ENCODE data around the gene NCAN.

The NCAN gene

DNA sequence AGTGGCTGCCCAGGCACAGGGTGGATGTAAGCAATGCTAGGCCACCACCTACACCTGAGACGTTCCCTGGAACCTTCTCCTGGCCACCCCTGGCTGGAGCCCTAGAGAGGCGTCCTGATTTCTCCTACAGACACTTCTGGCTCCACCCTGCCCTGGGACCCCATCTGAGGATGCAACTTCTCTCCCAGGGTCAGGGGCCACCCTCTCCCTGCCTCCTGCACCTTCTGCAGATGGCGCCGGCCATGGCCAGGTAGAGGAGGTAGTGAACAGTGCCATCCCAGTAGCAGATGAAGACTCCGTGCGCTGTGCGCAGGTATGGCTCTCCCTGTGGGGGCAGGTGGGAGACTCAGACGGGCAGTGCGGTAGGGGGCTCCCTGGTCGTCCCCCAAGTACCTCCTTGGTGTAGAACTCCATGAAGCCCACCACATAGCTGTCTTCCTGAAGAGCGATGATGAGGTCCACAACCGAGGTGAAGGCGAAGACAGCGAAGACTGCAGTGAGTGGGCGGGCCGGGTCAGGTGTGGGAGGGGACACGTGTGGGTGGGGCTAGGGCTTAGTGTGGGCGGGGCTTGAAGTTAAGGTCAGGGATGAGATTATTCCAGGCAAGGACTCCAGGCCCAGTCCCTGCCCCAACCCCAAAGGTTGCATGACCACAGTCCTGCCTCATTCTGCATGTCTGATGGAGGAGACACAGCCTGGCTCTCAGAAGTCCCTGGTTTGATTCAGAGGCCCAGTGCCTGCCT is 58.4 kb downstream of the NCAN start:
- no peak for DNase-seq (ENCODE audit: low read depth)
- no peak overlapping the region for H3K4me3 ChIP-seq (replicated peaks; ENCODE audit: low read depth, low read length)
- TF ChIP-seq CTCF (IDR thresholded peaks at IDR 0.05; ENCODE audit: low read length, missing control alignments): no peak

- TF ChIP-seq CTCF (IDR thresholded peaks at IDR 0.05; ENCODE audit: low read length, missing control alignments): no peak
- no peak overlapping the region for H3K4me3 ChIP-seq (replicated peaks; ENCODE audit: low read depth, low read length)
- DNase-seq (ENCODE audit: low read depth): no peak
These were observed 59.2 kb downstream of the NCAN start for GRCh38 chr19:19270749-19271571.

GRCh38 chr19:19271828-19272599 is 60.3 kb downstream of the NCAN start:
- no peak for TF ChIP-seq CTCF (IDR thresholded peaks at IDR 0.05; ENCODE audit: low read length, missing control alignments)
- no peak for DNase-seq (ENCODE audit: low read depth)
- H3K4me3 ChIP-seq (replicated peaks; ENCODE audit: low read depth, low read length): no peak overlapping the region

GRCh38 chr19:19274146-19274545 is 62.4 kb downstream of the NCAN start:
- DNase-seq (ENCODE audit: low read depth): no peak
- H3K4me3 ChIP-seq (replicated peaks; ENCODE audit: low read depth, low read length): no peak overlapping the region
- TF ChIP-seq CTCF (IDR thresholded peaks at IDR 0.05; ENCODE audit: low read length, missing control alignments): no peak

GRCh38 chr19:19274716-19275565 is 63.2 kb downstream of the NCAN start:
- no peak for TF ChIP-seq CTCF (IDR thresholded peaks at IDR 0.05; ENCODE audit: low read length, missing control alignments)
- no peak overlapping the region for H3K4me3 ChIP-seq (replicated peaks; ENCODE audit: low read depth, low read length)
- DNase-seq (ENCODE audit: low read depth): no peak

- DNase-seq (ENCODE audit: low read depth): peak; percentile 80
- no peak for TF ChIP-seq CTCF (IDR thresholded peaks at IDR 0.05; ENCODE audit: low read length, missing control alignments)
- no peak overlapping the region for H3K4me3 ChIP-seq (replicated peaks; ENCODE audit: low read depth, low read length)
These were observed 64.6 kb downstream of the NCAN start for GRCh38 chr19:19276386-19276785.

Data from fibroblast of pulmonary artery (primary cell).